Right ventricle myocardium superior (tissue), 1 donor: ENCODE measurements around the gene PGA3. TPM values are rescaled to one million over a fixed set of nuclear protein-coding genes. Genes with fewer than 3 reads are reported as not detected.

Source experiments
- total RNA-seq: library from RNA; stranded (reverse); fragmentation: NEBNext Ultra II Directional; extraction: Animal tissue kit (Norgen Biotek cat#: 25700); gene quantifications from one replicate; pipeline ENCODE4 v1.2.1, GENCODE V29; 2021
- donor health status: DM: no; HTN: yes; CAD: no; lungs with severe emphysema.

PGA3 gene
- total RNA-seq, 1 donor from 2014 or later: not detected

Other genes with a start within 250 kb of the PGA3 start
- 0.08 TPM for gene CD6, start 231.8 kb upstream of the PGA3 start, total RNA-seq
- gene CD5, start 101.0 kb upstream of the PGA3 start, total RNA-seq: not detected
- 14.3 TPM for gene VPS37C, start 42.1 kb upstream of the PGA3 start, total RNA-seq
- gene PGA4, start 18.8 kb downstream of the PGA3 start, total RNA-seq: 0.83 TPM
- gene PGA5, start 37.7 kb downstream of the PGA3 start, total RNA-seq: not detected
- gene VWCE, start 91.8 kb downstream of the PGA3 start, total RNA-seq: 0.73 TPM
- 111 TPM for gene DDB1, start 129.6 kb downstream of the PGA3 start, total RNA-seq
- gene TKFC, start 129.7 kb downstream of the PGA3 start, total RNA-seq: 12.9 TPM
- 14.2 TPM for gene CYB561A3, start 158.4 kb downstream of the PGA3 start, total RNA-seq
- gene TMEM138, start 158.9 kb downstream of the PGA3 start, total RNA-seq: 17.7 TPM
- 3.7 TPM for gene TMEM216, start 189.1 kb downstream of the PGA3 start, total RNA-seq
- 32.5 TPM for gene CPSF7, start 226.5 kb downstream of the PGA3 start, total RNA-seq
- 33.7 TPM for gene SDHAF2, start 226.6 kb downstream of the PGA3 start, total RNA-seq